ENCODE results near the gene MGAT4B. TPM values are rescaled to one million over a fixed set of nuclear protein-coding genes. Genes with fewer than 3 reads are reported as not detected.

The MGAT4B gene
- total RNA-seq, 1 donor from 2014 or later = 198 TPM

GRCh38 chr5:179755022-179755421, 51.6 kb downstream of the MGAT4B start:
- Mint-ChIP-seq H3K27me3 (ENCODE audit: unreplicated experiment) (no peaks in the 10 kb centered on the region), H3K9me3 (ENCODE audit: unreplicated experiment) (no peaks in the 10 kb centered on the region), H3K4me3 (ENCODE audit: unreplicated experiment) (no peak overlapping the region), H3K36me3 (ENCODE audit: unreplicated experiment) (peaks cover 2% of the 10 kb centered on the region), H3K27ac (ENCODE audit: unreplicated experiment) (no peak overlapping the region), H3K4me1 (ENCODE audit: unreplicated experiment) (peaks cover 28% of the 10 kb centered on the region)
- TF ChIP-seq CTCF (IDR thresholded peaks at IDR 0.05) = no peak
- DNase-seq (ENCODE audit: extremely low spot score, unreplicated experiment) = no peak

GRCh38 chr5:179753971-179754370, 52.7 kb downstream of the MGAT4B start:
- peaks cover 2% of the 10 kb centered on the region for H3K36me3 Mint-ChIP-seq (ENCODE audit: unreplicated experiment)
- H3K27ac Mint-ChIP-seq (ENCODE audit: unreplicated experiment) = no peak overlapping the region
- TF ChIP-seq CTCF (IDR thresholded peaks at IDR 0.05) = no peak

GRCh38 chr5:179749857-179750508, 56.7 kb downstream of the MGAT4B start:
- DNase-seq (ENCODE audit: extremely low spot score, unreplicated experiment) = no peak
- Mint-ChIP-seq H3K9me3 (ENCODE audit: unreplicated experiment) (peaks cover 3% of the 10 kb centered on the region), H3K4me3 (ENCODE audit: unreplicated experiment) (no peak overlapping the region), H3K4me1 (ENCODE audit: unreplicated experiment) (peaks cover 11% of the 10 kb centered on the region), H3K36me3 (ENCODE audit: unreplicated experiment) (peaks cover 7% of the 10 kb centered on the region), H3K27me3 (ENCODE audit: unreplicated experiment) (no peaks in the 10 kb centered on the region), H3K27ac (ENCODE audit: unreplicated experiment) (no peak overlapping the region)
- TF ChIP-seq CTCF (IDR thresholded peaks at IDR 0.05) = no peak

More at GRCh38 chr5:179753971-179754370, 52.7 kb downstream of the MGAT4B start:
- H3K27me3 Mint-ChIP-seq (ENCODE audit: unreplicated experiment) = no peaks in the 10 kb centered on the region
- H3K4me3 Mint-ChIP-seq (ENCODE audit: unreplicated experiment) = no peak overlapping the region
- DNase-seq (ENCODE audit: extremely low spot score, unreplicated experiment) = no peak
- H3K9me3 Mint-ChIP-seq (ENCODE audit: unreplicated experiment) = no peaks in the 10 kb centered on the region
- H3K4me1 Mint-ChIP-seq (ENCODE audit: unreplicated experiment) = peaks cover 18% of the 10 kb centered on the region

GRCh38 chr5:179747811-179748210, 58.9 kb downstream of the MGAT4B start:
- Mint-ChIP-seq H3K27ac (ENCODE audit: unreplicated experiment) (no peak overlapping the region), H3K27me3 (ENCODE audit: unreplicated experiment) (no peaks in the 10 kb centered on the region), H3K9me3 (ENCODE audit: unreplicated experiment) (peaks cover 3% of the 10 kb centered on the region), H3K4me1 (ENCODE audit: unreplicated experiment) (peaks cover 3% of the 10 kb centered on the region), H3K36me3 (ENCODE audit: unreplicated experiment) (peaks cover 7% of the 10 kb centered on the region), H3K4me3 (ENCODE audit: unreplicated experiment) (no peak overlapping the region)
- no peak for DNase-seq (ENCODE audit: extremely low spot score, unreplicated experiment)
- no peak for TF ChIP-seq CTCF (IDR thresholded peaks at IDR 0.05)

Small RNA genes within 50 kb of the gene (microRNA-seq; reads per million reads assigned to microRNA genes)
- 13.2 reads per million, percentile 21 among the genes with 10 or more reads in this experiment for gene MIR1229 (ENCODE audit: unreplicated experiment)

Other genes starting within 250 kb of the MGAT4B start
- 474 and 509 TPM in 2 replicates for gene HNRNPH1, start 183.2 kb downstream of the MGAT4B start, total RNA-seq
- gene CBY3, start 125.8 kb downstream of the MGAT4B start, total RNA-seq = not detected in 2 replicates
- gene CANX, start 107.9 kb downstream of the MGAT4B start, total RNA-seq = 809 and 868 TPM in 2 replicates
- gene MAML1, start 74.0 kb downstream of the MGAT4B start, total RNA-seq = 33.1 and 34.1 TPM in 2 replicates
- 1.1 and 2.4 TPM in 2 replicates for gene LTC4S, start 12.9 kb downstream of the MGAT4B start, total RNA-seq
- gene SQSTM1, start 14.0 kb upstream of the MGAT4B start, total RNA-seq = 447 and 458 TPM in 2 replicates
- gene MRNIP, start 52.0 kb upstream of the MGAT4B start, total RNA-seq = 25.8 and 27.6 TPM in 2 replicates
- gene TBC1D9B, start 101.0 kb upstream of the MGAT4B start, total RNA-seq = 135 and 136 TPM in 2 replicates

Measured in osteocyte (in vitro differentiated cells).